Inflammatory macrophage (primary cell): ENCODE results near the gene ZC4H2.
"Not testable (repeated sequence)": the region's sequence is repeated elsewhere in the genome, so short reads cannot be mapped to it uniquely, and the experiment has no call there.

Experiments used
- DNase-seq, 2 donors: peaks; one replicate each; pipeline ENCODE4 v3.0.0-alpha.2; 2020 to 2022
- total RNA-seq, 18 experiments: gene quantifications; one replicate each; lab custom pipeline; 2026; ENCODE audit warnings: mixed read lengths in 6 of 18, inconsistent platforms in 2 of 18; lab: John Stamatoyannopoulos, UW

ZC4H2 gene, protein sequence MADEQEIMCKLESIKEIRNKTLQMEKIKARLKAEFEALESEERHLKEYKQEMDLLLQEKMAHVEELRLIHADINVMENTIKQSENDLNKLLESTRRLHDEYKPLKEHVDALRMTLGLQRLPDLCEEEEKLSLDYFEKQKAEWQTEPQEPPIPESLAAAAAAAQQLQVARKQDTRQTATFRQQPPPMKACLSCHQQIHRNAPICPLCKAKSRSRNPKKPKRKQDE
- total RNA-seq, result 0.46 to 2.7 (median 1.4) reads per million in 18 experiments

DNA sequence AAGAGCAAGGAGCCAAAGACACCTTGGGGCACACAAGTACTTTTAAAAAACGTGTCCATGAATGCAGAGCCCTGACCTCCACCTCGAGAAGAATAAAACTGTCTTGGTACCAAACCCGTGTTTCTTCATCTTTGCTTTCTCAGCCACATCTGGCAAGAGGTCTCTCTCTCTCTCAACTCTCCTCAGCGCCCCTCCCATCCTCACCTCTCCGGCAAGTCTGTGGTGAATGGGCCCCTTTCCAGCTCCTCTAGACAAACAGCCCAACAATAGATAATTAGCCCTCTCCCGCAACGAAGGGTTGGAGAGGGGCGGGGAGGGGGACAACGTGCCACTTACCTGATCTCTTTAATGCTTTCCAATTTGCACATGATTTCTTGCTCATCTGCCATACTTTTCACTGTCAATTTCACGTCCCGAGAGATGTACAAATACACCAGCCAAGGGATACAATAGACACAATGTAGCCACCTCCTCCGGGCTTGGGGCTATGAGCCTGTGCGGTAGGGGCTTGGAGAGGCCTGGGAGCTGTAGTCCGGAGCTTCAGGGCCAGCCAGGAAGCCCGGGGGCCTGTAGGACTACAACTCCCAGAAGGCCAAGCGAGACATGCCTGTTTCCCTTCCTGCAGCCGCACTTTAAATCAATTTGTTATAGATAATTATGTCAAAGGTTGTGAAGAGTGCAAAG is at the start of gene ZC4H2:
ZC4H2 (minus strand) TSS at position 462 of the 684 bp plus-strand sequence; CDS start at position 389, 73 bp downstream.
- peak; percentile 58 to 73 for DNase-seq

DNA sequence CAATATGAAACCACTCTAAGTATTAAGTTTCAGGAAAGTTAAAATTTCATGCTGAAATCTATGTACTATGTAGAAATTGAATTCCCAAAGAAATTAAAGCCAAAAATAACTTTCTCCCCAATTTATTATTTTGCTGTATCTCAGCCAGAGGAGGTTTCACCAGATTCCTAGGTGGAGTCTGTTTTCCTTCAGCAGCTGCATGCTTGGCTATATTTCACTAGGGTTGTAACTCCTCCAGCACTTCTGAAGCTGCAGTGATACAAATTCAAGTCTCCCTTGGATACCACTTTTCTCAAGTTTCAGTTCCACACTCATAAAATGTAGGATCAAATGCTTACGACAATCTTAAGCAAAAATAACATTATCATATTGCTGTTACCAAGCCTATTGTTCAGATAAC is 41.2 kb upstream of the ZC4H2 start:
- DNase-seq, result no peak

DNA sequence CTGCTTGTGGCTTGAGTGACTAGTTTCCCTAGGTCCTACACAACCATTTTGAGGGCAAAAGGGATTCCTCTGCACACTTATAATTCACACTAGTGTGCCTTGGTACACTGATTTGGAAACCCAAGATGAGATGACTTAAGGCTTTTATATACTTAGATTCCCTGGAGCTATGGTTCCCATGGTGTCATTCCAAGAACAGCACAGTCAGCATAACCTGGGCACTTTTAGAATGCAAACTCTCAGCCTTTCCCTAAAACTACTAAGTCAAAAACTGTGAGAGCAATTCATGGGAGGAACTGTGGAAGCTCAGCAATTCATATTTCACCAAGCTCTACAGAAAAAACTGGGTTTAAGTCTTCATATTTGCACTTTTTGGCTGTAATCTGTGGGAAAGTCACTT is 38.0 kb upstream of the ZC4H2 start:
- no peak for DNase-seq

DNA sequence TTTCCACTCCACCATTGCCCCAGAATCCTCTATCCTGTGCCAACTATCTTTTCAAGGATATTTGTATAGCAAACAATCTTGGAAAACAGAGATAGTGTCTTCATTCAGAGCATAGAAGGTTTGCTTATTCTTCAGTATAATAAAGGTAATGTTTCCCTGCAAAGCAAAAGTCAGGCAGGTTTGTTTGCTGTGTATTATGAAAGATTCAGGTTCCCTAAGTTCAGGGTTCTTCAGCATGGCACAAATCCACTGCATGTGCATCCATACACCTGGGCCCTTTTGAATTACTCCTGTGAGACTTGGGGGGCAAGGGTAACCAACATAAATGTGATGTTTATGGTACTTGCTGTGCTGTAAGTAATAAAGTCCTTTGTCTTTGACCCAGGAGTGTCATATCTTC is 33.2 kb upstream of the ZC4H2 start:
- DNase-seq, result no peak

DNA sequence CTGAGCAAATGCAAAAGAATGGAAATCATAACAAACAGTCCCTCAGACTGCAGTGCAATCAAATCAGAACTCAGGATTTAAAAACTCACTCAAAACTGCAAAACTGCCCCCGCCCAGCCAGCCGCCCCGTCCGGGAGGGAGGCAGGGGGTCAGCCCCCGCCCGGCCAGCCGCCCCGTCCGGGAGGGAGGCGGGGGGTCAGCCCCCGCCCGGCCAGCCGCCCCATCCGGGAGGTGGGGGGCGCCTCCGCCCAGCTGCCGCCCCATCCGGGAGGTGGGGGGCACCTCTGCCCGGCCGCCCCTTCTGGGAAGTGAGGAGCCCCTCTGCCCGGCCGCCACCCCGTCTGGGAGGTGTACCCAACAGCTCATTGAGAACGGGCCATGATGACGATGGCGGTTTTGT is 26.0 kb upstream of the ZC4H2 start:
- not testable (repeated sequence) for DNase-seq

DNA sequence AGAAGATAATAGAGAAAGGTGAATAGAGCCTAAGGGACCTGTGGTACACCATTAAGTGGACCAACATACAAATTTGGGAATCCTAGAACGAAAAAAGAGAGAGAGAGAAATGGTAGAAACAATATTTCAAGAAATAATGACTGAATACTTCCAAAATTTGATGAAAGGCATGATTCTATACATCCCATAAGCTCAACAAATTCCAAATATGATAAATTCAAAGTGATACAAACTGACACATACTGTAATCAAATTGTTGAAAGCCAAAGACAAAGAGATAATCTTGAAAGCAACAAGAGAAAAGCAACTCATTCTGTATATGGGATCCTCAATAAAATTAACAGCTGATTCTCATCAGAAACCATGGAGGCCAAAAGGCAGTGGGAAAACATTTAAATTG is 20.6 kb upstream of the ZC4H2 start:
- no peak for DNase-seq

DNA sequence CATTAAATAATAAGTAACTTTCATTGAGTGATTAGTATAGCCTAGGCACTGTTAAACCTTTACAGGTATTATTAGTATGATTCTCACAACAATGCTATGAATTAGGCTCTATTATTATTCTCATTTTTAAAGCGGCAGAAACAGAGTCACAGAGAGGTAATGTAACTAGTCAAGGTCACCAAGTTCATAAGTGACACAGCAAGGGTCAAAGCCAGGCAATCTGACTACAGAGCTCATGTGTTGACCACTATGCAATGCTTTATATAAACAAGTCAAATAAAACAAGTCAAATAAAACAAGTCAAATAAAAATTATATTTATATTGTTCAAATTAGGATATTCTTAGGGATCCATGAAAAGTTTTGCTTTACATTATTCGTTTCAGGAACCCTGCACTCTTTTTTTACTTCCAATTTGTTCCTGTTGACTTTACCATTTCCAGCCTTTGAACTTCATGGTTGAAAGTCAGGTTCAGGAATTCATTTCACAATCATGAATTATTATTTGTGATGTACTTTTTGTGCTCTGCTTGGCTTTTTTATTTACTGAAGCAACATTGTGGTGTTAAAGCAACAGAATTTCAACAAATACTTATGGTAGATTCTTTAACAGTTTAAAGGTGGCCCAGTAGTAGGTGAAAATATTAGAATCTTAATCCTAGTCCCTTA is 18.0 kb upstream of the ZC4H2 start:
- DNase-seq, result no peak

DNA sequence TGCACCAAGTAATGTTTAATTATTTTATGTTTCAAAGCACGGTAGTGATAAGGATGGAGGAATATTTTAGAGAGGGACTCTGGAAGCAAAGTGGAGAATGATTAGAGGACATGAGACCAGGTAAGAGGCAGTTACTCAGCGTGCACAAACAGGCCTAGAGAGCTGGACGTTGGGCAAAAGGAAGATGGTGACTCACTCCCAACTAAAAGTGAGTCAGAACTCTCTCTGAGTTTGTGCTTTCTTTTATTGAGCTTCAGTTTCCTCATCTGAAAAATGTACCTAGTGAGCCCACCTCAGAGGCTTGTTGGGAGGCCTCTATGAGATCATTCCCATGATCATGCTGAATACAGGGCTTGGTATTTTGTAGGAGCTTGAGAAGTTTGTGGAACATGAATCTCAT is 1.6 kb upstream of the ZC4H2 start:
- no peak for DNase-seq

DNA sequence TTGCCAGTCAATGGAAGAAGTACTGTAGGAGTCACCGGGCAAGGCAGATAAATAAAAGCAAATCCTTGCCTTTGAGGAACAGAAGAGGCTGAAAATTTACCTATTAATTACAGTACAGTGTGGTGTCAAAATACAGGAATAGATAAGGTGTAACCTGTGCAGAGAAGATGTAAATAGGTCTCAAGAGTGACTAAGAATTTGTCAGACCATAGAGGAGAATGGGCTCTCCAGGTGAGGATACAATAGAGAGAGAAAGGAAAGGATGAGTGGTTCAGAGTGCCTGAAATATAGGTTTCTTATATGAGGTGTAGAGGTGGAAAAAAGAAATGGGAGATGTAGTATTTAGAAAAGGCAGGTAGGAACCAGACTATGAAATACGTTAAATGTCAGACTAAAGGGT is 801 bp upstream of the ZC4H2 start:
- no peak for DNase-seq

DNA sequence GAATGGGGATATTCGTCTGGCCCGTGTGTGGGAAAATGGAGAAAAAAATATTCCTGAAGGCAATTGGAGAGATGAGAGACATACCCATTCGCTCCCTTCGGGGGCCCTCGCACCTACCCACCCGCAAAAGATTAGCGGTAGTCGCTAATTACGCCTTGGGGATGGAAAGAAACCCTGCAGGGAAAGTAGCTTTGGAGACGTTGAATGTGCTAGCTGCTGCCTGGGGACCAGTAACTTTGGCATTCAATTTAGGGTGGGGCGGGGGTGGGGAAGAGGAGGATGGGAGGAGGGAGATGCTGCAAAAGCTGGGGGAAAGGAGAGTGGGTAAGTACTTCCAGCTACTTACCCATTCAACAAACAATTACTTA is 407 bp upstream of the ZC4H2 start:
- no peak for DNase-seq

DNA sequence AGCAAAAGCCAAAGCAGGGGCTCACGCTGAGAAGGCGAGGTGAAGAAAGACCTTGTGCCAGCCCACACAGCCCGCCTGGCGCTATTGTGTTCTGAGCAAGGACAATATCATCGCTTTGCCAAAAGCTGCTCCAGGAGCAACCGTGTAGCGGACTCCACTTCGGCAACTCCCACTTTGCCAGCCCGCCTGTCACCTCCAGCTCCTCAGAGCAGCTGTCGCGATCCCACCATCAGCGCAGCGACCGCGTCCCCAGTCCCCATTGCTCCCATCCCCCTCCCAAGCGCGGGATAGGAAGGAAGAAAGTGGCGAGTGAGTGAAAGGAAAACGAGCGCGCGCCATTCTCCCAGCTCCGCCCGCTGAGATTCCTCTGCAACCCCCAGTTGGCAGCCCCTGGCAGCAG is 759 bp downstream of the ZC4H2 start:
- DNase-seq, result peak in 1 of 2 donors; percentile 5

DNA sequence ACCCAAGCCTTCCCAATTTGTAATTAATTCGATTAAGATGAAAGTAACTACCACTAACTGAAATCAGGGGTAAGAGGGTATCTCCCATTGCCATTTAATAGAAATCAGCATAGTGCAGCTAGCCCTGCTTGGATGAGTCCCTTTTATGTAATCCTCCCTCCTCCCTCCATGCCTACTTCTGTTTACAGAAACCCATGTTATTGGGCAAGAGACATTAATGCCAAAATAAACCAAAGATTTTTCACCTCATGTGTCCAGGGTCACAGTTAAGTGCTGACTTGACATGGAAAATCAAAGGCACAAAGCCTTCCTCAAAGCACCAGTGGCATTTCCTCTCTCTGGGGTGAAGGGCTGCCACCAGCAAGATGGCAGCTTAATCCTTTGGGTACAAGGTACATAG is 50.8 kb downstream of the ZC4H2 start:
- DNase-seq, result no peak

DNA sequence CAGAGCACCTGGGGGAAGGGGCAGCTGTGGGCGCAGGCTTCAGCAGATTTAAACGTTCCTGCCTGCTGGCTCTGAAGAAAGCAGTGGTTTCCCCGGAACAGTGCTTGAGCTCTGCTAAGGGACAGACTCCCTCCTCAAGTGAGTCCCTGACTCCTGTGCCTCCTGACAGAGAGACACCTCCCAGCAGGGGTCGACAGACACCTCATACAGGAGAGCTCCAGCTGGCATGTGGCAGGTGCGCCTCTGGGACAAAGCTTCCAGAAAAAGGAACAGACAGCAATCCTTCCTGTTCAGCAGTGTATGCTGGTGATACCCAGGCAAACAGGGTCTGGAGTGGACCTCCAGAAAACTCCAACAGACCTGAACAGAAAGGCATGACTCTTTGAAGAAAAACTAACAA is 68.1 kb downstream of the ZC4H2 start:
- no peak for DNase-seq

DNA sequence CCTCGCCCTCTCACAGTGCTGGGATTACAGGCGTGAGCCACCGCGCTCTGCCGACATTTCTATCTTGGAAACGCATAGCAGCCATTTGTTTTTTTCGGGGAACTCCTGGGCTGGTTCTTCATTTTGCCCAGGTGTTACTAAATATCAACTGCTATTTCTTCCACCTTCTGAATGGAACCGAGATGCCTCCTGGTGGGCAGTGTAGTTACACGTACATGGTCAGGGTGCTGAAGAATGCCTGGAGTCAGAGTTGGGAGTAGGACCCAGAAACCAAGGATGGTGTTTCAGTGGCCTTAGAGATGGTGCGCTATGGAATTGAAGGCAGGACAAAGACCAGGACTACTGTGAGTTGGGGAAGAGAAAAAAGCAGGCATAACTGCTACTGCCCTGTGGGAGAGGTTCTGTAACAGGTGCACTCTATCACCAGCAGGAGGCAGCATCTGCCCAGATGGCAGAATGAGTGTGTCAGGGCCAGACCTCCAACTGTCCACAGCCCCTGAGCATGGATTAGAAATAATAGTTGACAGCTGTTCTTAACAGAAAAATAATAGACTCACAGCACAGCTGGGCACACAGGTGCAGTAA is 81.7 kb downstream of the ZC4H2 start:
- DNase-seq, result peak; percentile 12 to 26

DNA sequence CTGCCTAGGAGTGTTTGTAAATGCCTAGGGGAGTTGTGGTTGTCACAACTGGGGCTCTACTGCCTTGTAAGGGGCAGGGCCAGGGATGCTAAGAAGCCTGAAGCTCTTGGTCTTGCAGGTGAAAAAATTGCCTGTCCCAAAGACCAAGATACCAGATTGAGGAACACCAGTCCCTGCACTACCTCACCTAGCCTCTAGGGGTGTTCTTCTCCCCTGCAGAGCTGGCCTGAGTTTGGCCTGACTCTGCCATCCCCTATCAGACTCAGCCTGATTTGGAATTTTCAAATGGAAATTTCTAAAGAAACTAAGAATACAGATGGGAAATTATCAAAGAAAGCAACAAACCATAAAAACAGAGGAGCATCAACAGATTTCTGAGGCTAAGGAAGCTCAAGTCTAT is 90.4 kb downstream of the ZC4H2 start:
- DNase-seq, result peak in 1 of 2 donors; percentile 0

DNA sequence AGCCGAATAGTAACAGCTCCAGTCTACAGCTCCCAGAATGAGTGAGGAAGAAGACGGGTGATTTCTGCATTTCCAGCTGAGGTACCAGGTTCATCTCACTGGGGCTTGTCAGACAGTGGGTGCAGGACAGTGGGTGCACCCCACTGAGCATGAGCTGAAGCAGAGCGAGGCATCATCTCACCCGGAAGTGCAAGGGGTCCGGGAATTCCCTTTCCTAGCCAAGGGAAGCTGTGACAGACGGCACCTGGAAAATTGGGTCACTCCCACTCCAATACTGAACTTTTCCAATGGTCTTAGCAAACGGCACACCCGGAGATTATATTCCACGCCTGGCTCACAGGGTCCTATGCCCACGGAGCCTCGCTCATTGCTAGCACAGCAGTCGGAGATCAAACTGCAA is 97.5 kb downstream of the ZC4H2 start:
- DNase-seq, result not testable (repeated sequence)

DNA sequence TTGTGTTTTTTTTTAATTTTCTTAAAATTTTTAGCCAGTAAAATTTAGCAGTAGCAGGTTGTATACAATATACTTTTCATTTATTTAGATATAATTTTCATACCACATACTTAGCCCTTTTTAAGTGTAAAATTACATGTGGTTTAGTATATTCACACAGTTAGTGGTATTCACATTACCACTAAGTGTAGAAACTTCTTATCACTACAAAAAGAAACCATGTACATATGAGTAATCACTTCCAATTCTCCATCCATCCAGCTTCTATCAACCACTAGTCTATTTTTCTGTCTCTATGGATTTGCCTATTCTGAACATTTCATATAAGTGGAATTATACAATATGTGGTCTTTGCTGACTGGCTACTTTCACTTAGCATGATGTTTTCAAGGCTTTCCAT is 109.0 kb downstream of the ZC4H2 start:
- DNase-seq, result no peak
